BLaER1 (cell line): ENCODE measurements around the gene PRKD2.

Experiments
- H3K27ac ChIP-seq: shearing (Covaris generic); formaldehyde crosslinking; 2 replicates; pipeline ENCODE4 v1.8.1; 2022
- H3K27me3 ChIP-seq: shearing (Covaris generic); formaldehyde crosslinking; 2 replicates; pipeline ENCODE4 v1.8.1; 2022
- H3K36me3 ChIP-seq: shearing (Covaris generic); formaldehyde crosslinking; 2 replicates; pipeline ENCODE4 v1.8.1; 2022
- H3K4me1 ChIP-seq: shearing (Covaris generic); formaldehyde crosslinking; 2 replicates; pipeline ENCODE4 v1.8.1; 2022
- H3K4me2 ChIP-seq: shearing (Covaris generic); formaldehyde crosslinking; 2 replicates; pipeline ENCODE4 v1.8.1; 2022
- H3K4me3 ChIP-seq: shearing (Covaris generic); formaldehyde crosslinking; 2 replicates; pipeline ENCODE4 v1.8.1; 2022
- H3K9ac ChIP-seq: shearing (Covaris generic); formaldehyde crosslinking; 2 replicates; pipeline ENCODE4 v1.8.1; 2022
- H3K9me3 ChIP-seq: shearing (Covaris generic); formaldehyde crosslinking; 2 replicates; pipeline ENCODE4 v1.8.1; 2022
- H4K20me1 ChIP-seq: shearing (Covaris generic); formaldehyde crosslinking; 2 replicates; pipeline ENCODE4 v1.8.1; 2022
- Cebpa-rat ChIP-seq: shearing (Covaris generic); IDR thresholded peaks from 2 replicates; pipeline ENCODE4 v1.8.1; 2022

Gene PRKD2

GRCh38 chr19:46720503-46721239 lies 3.8 kb upstream of the PRKD2 start:
- Histone ChIP-seq H3K4me1 (peaks cover 86% of the 10 kb centered on the region), H3K4me3 (peak overlapping the region; percentile 48), H3K9me3 (no peaks in the 10 kb centered on the region), H3K9ac (peak overlapping the region; percentile 79), H3K27me3 (no peaks in the 10 kb centered on the region), H3K27ac (peak overlapping the region; percentile 94), H3K4me2 (peak overlapping the region; percentile 99), H4K20me1 (peaks cover 60% of the 10 kb centered on the region), H3K36me3 (peaks cover 55% of the 10 kb centered on the region)
- no peak for TF ChIP-seq Cebpa-rat

GRCh38 chr19:46719629-46720502 lies 3.0 kb upstream of the PRKD2 start:
- Histone ChIP-seq H4K20me1 (peaks cover 57% of the 10 kb centered on the region), H3K27ac (peak overlapping the region; percentile 94), H3K4me1 (peaks cover 86% of the 10 kb centered on the region), H3K36me3 (peaks cover 47% of the 10 kb centered on the region), H3K9me3 (no peaks in the 10 kb centered on the region), H3K9ac (peak overlapping the region; percentile 79), H3K4me2 (peak overlapping the region; percentile 99), H3K27me3 (no peaks in the 10 kb centered on the region), H3K4me3 (peak overlapping the region; percentile 48)
- peak; percentile 75 for TF ChIP-seq Cebpa-rat

- TF ChIP-seq Cebpa-rat, result no peak
- Histone ChIP-seq H3K36me3 (peaks cover 39% of the 10 kb centered on the region), H3K4me2 (peak overlapping the region; percentile 99), H3K27me3 (no peaks in the 10 kb centered on the region), H3K9ac (peak overlapping the region; percentile 93), H3K4me1 (peaks cover 83% of the 10 kb centered on the region), H3K27ac (peak overlapping the region; percentile 94), H3K4me3 (peak overlapping the region; percentile 48), H3K9me3 (no peaks in the 10 kb centered on the region), H4K20me1 (peaks cover 50% of the 10 kb centered on the region)
Measured at GRCh38 chr19:46718934-46719622, 2.2 kb upstream of the PRKD2 start.

GRCh38 chr19:46718157-46718933 lies 1.4 kb upstream of the PRKD2 start:
- no peaks in the 10 kb centered on the region for H3K27me3 ChIP-seq
- peaks cover 31% of the 10 kb centered on the region for H3K36me3 ChIP-seq
- peaks cover 45% of the 10 kb centered on the region for H4K20me1 ChIP-seq
- peak overlapping the region; percentile 99 for H3K4me2 ChIP-seq
- no peaks in the 10 kb centered on the region for H3K9me3 ChIP-seq
- H3K27ac ChIP-seq, result peak overlapping the region; percentile 94
- peak overlapping the region; percentile 94 for H3K4me3 ChIP-seq
- peaks cover 78% of the 10 kb centered on the region for H3K4me1 ChIP-seq
- no peak for TF ChIP-seq Cebpa-rat
- H3K9ac ChIP-seq, result peak overlapping the region; percentile 93

- Histone ChIP-seq H3K4me3 (peak overlapping the region; percentile 94), H3K4me1 (peaks cover 78% of the 10 kb centered on the region), H3K27me3 (no peaks in the 10 kb centered on the region), H3K27ac (peak overlapping the region; percentile 94), H3K9me3 (no peaks in the 10 kb centered on the region), H4K20me1 (peaks cover 45% of the 10 kb centered on the region), H3K4me2 (peak overlapping the region; percentile 99), H3K9ac (peak overlapping the region; percentile 93), H3K36me3 (peaks cover 29% of the 10 kb centered on the region)
- TF ChIP-seq Cebpa-rat, result no peak
Measured at GRCh38 chr19:46717716-46718143, 816 bp upstream of the PRKD2 start.

- no peaks in the 10 kb centered on the region for H3K27me3 ChIP-seq
Measured at GRCh38 chr19:46716672-46717033, 261 bp downstream of the PRKD2 start.

GRCh38 chr19:46715975-46716671 lies 791 bp downstream of the PRKD2 start:
- TF ChIP-seq Cebpa-rat, result no peak
- Histone ChIP-seq H3K9ac (peak overlapping the region; percentile 93), H3K4me2 (peak overlapping the region; percentile 98), H3K36me3 (peaks cover 33% of the 10 kb centered on the region), H3K4me1 (peaks cover 77% of the 10 kb centered on the region), H4K20me1 (peaks cover 45% of the 10 kb centered on the region), H3K27me3 (no peaks in the 10 kb centered on the region), H3K4me3 (peak overlapping the region; percentile 94), H3K9me3 (no peaks in the 10 kb centered on the region), H3K27ac (peak overlapping the region; percentile 96)

More at GRCh38 chr19:46716672-46717033, 261 bp downstream of the PRKD2 start:
- Histone ChIP-seq H3K4me1 (peaks cover 78% of the 10 kb centered on the region), H3K4me2 (peak overlapping the region; percentile 98), H3K9ac (peak overlapping the region; percentile 93), H3K9me3 (no peaks in the 10 kb centered on the region), H4K20me1 (peaks cover 45% of the 10 kb centered on the region), H3K36me3 (peaks cover 33% of the 10 kb centered on the region), H3K4me3 (peak overlapping the region; percentile 94), H3K27ac (peak overlapping the region; percentile 96)
- TF ChIP-seq Cebpa-rat, result no peak

GRCh38 chr19:46715620-46715974 lies 1.3 kb downstream of the PRKD2 start:
- TF ChIP-seq Cebpa-rat, result no peak
- H3K9ac ChIP-seq, result peak overlapping the region; percentile 93
- H3K4me1 ChIP-seq, result peaks cover 77% of the 10 kb centered on the region
- peaks cover 45% of the 10 kb centered on the region for H4K20me1 ChIP-seq
- no peaks in the 10 kb centered on the region for H3K27me3 ChIP-seq
- H3K36me3 ChIP-seq, result peaks cover 32% of the 10 kb centered on the region
- H3K9me3 ChIP-seq, result no peaks in the 10 kb centered on the region
- H3K27ac ChIP-seq, result peak overlapping the region; percentile 96
- peak overlapping the region; percentile 94 for H3K4me3 ChIP-seq
- peak overlapping the region; percentile 98 for H3K4me2 ChIP-seq
